A549 (cell line): ENCODE results near the gene MBP. TPM values are rescaled to one million over a fixed set of nuclear protein-coding genes. Genes with fewer than 3 reads are reported as not detected.

ENCODE experiments used
- ATAC-seq, 2 experiments: fragments of 200-7000 bp in 1 of 2; fragments of >200 bp in 1 of 2; cut with Nextera tagmentation in 1 of 2; cut with Tn5 transposase in 1 of 2; 3 replicates each; pipeline versions ENCODE4 v1.8.0 to v1.9.1; 2018 to 2020; ENCODE audit warnings: mild to moderate bottlenecking in 1 of 2, moderate library complexity in 1 of 2
- CTCF ChIA-PET: fragments of 300-600 bp; sonication (Branson Sonifier 250); formaldehyde crosslinking; extraction: SDS; loops from one replicate; lab custom pipeline; 2021; ENCODE audit warnings: antibody characterized with exemption, inconsistent platforms; lab: Yijun Ruan, JAX
- POLR2A ChIA-PET: fragments of 350-600 bp; formaldehyde crosslinking; extraction: SDS; loops from one replicate; lab custom pipeline; 2021; ENCODE audit warnings: antibody characterized with exemption, inconsistent platforms; lab: Yijun Ruan, JAX
- DNase-seq, 2 experiments: peaks; one replicate each; pipeline versions ENCODE4 v3.0.0 to v3.0.0-alpha.2; 2011 to 2016; ENCODE audit warnings: low read depth in 1 of 2, low spot score in 1 of 2
- FAIRE-seq: peaks from 2 replicates; lab custom pipeline; 2011; peaks lifted over from hg19 to GRCh38; lab: Jason Lieb, UNC
- H3K27ac ChIP-seq, 2 experiments: fragments of >200 bp; sonication (Bioruptor Twin); formaldehyde crosslinking; 3 replicates each; pipeline ENCODE4 v1.5.1; 2016 to 2017
- H3K4me1 ChIP-seq: fragments of >200 bp; sonication (Bioruptor Twin); formaldehyde crosslinking; 3 replicates; pipeline ENCODE4 v1.6.1; 2016
- H3K4me2 ChIP-seq: fragments of >200 bp; sonication (Bioruptor Twin); formaldehyde crosslinking; 3 replicates; pipeline ENCODE4 v1.6.1; 2016
- H3K4me3 ChIP-seq: fragments of >200 bp; sonication (Bioruptor Twin); formaldehyde crosslinking; 3 replicates; pipeline ENCODE4 v1.5.1; 2016
- H3K9me3 ChIP-seq: fragments of >200 bp; sonication (Bioruptor Twin); formaldehyde crosslinking; 3 replicates; pipeline ENCODE4 v1.6.1; 2016
- E2F6 ChIP-seq: IDR thresholded peaks from 2 replicates; pipeline ENCODE4 v1.6.1; 2012; ENCODE audit warnings: low read depth, borderline replicate concordance
- EP300 ChIP-seq, 2 experiments: fragments of >200 bp; sonication (Bioruptor Twin); formaldehyde crosslinking; IDR thresholded peaks; 2 replicates in 1 of 2; 3 replicates in 1 of 2; pipeline ENCODE4 v1.6.1; 2016 to 2017
- HOXA7 ChIP-seq: fragments of 250-450 bp; sonication (Bioruptor Pico); IDR thresholded peaks from 2 replicates; pipeline ENCODE4 v1.5.0; 2020; ENCODE audit warnings: mild to moderate bottlenecking, moderate library complexity
- JUN ChIP-seq, 2 experiments: fragments of >200 bp; sonication (Bioruptor Twin); formaldehyde crosslinking; IDR thresholded peaks; 2 replicates in 1 of 2; 3 replicates in 1 of 2; pipeline ENCODE4 v1.6.1; 2016 to 2017
- MAX ChIP-seq: IDR thresholded peaks from 2 replicates; pipeline ENCODE4 v1.6.1; 2012
- MYC ChIP-seq: IDR thresholded peaks from 2 replicates; pipeline ENCODE4 v1.6.1; 2012; ENCODE audit warnings: mild to moderate bottlenecking, inconsistent platforms, low read length, improper control_type of control experiment, borderline replicate concordance
- NFE2L2 ChIP-seq: fragments of 150-350 bp; conservative IDR thresholded peaks from 2 replicates; pipeline ENCODE4 v1.6.1; 2014; ENCODE audit warnings: low read length
- PHF8 ChIP-seq: fragments of 200-600 bp; sonication (generic); IDR thresholded peaks from 2 replicates; pipeline ENCODE4 v1.6.1; 2016; ENCODE audit warnings: low read depth, mild to moderate bottlenecking, antibody characterized with exemption, moderate library complexity, borderline replicate concordance
- POLR2A ChIP-seq: IDR thresholded peaks from 2 replicates; pipeline ENCODE4 v1.6.1; 2012; ENCODE audit warnings: mild to moderate bottlenecking, low read length
- POLR2AphosphoS2 ChIP-seq: conservative IDR thresholded peaks from 2 replicates; pipeline ENCODE4 v1.6.1; 2012; ENCODE audit warnings: low read length, improper control_type of control experiment, inconsistent platforms
- RFX5 ChIP-seq: fragments of 450-650 bp; IDR thresholded peaks from 2 replicates; pipeline ENCODE4 v1.7.1; 2014; ENCODE audit warnings: antibody characterized with exemption, mild to moderate bottlenecking, moderate library complexity
- TFCP2L1 ChIP-seq: fragments of 250-450 bp; sonication (Bioruptor Pico); IDR thresholded peaks from 2 replicates; pipeline ENCODE4 v1.5.0; 2021; ENCODE audit warnings: mild to moderate bottlenecking
- ZNF302 ChIP-seq: fragments of 250-450 bp; sonication (Bioruptor Pico); IDR thresholded peaks from 2 replicates; pipeline ENCODE4 v1.9.0; 2021; ENCODE audit warnings: inconsistent platforms, mild to moderate bottlenecking, moderate library complexity
- ZSCAN20 ChIP-seq: fragments of 250-450 bp; sonication (Bioruptor Pico); IDR thresholded peaks from 2 replicates; pipeline ENCODE4 v1.8.0; 2022; ENCODE audit warnings: mild to moderate bottlenecking, moderate library complexity
- WGBS: methylation state at CpG from one replicate; pipeline ENCODE4 v1.1.6; 2017; ENCODE audit errors: missing lambda C conversion rate; 5-methylcytosine and 5-hydroxymethylcytosine counted together
- polyA plus RNA-seq, 4 experiments: library from polyadenylated mRNA; depleted of rRNA in 3 of 4; stranded (reverse); fragments of >200 nt; fragmentation: RNase III in 1 of 4; extraction: RNeasy Plus Mini Kit Qiagen cat#74134 plus additional on column Dnase treatment in 1 of 4; gene quantifications; 2 replicates in 3 of 4; 3 replicates in 1 of 4; pipeline ENCODE4 v1.2.3, GENCODE V29; 2011 to 2017

MBP gene
- polyA plus RNA-seq, 2 of the 4 experiments (the other 2 are of a cell fraction): 8.6 to 33.1 TPM

- POLR2A ChIA-PET: interaction anchor here (1.0 kb wide), 2 partner anchors 10 to 61 kb away, joined by 3 read pairs; no protein-coding TSS in a partner anchor
- peak overlapping the region; percentile 62 for H3K4me3 ChIP-seq
- CTCF ChIA-PET: interaction anchor here (1.3 kb wide), 1 partner anchor 133 kb away, joined by 6 read pairs; no protein-coding TSS in a partner anchor
- ATAC-seq (no peak), FAIRE-seq (no peak), DNase-seq (no peak)
- TF ChIP-seq HOXA7 (CRISPR knock-in tag): no peak
- TF ChIP-seq RFX5: no peak
- H3K4me1 ChIP-seq: peaks cover 24% of the 10 kb centered on the region
- peak overlapping the region; percentile 80 to 98 for H3K27ac ChIP-seq
- peak overlapping the region; percentile 71 for H3K4me2 ChIP-seq
- H3K9me3 ChIP-seq: no peaks in the 10 kb centered on the region
- WGBS: 92% methylated on average over 22 of the region's 44 CpGs
Measured at GRCh38 chr18:77133051-77133834, 660 bp upstream of the MBP start.

- H3K27ac ChIP-seq: peak overlapping the region; percentile 80 to 98
- DNase-seq (peak in 1 of 2 experiments; percentile 54), ATAC-seq (peak; percentile 75 to 86), FAIRE-seq (no peak)
- TF ChIP-seq PHF8: 0 out of 2 replicates have a peak, but pooled peaks have one; percentile 14
- TF ChIP-seq JUN (IDR thresholded peaks at IDR 0.05): peak; percentile 2 to 49; a peak in 2 of 5 replicates
- peak; percentile 25; the same call in 1 of the 2 replicates for TF ChIP-seq POLR2A
- TF ChIP-seq NFE2L2: no peak
- TF ChIP-seq ZNF302 (CRISPR knock-in tag): no peak
- TF ChIP-seq E2F6: peak; percentile 15; the same call in 1 of the 2 replicates
- WGBS: no CpG with 5 or more reads among the region's 76 CpGs
- peak overlapping the region; percentile 62 for H3K4me3 ChIP-seq
- H3K4me2 ChIP-seq: peak overlapping the region; percentile 71
- H3K9me3 ChIP-seq: no peaks in the 10 kb centered on the region
- peaks cover 35% of the 10 kb centered on the region for H3K4me1 ChIP-seq
- ChIA-PET CTCF (interaction anchor here (1.5 to 2.4 kb wide), 2 partner anchors 10 to 80 kb away, joined by 4 to 7 read pairs; no protein-coding TSS in a partner anchor), POLR2A (interaction anchor here (1.0 to 2.6 kb wide), 3 partner anchors 9 to 60 kb away, joined by 3 to 13 read pairs (median 4); no protein-coding TSS in a partner anchor)
Measured at GRCh38 chr18:77131652-77132368, 773 bp downstream of the MBP start.

GRCh38 chr18:77131100-77131651, 1.4 kb downstream of the MBP start:
- DNase-seq (no peak), ATAC-seq (peak in 1 of 2 experiments; percentile 12; a peak in 2 of 6 replicates), FAIRE-seq (no peak)
- TF ChIP-seq ZSCAN20 (CRISPR knock-in tag) (no peak), TFCP2L1 (CRISPR knock-in tag) (no peak), MYC (no peak), EP300 (IDR thresholded peaks at IDR 0.05) (no peak), POLR2AphosphoS2 (no peak), MAX (no peak)
- H3K4me1 ChIP-seq: peaks cover 41% of the 10 kb centered on the region
- CTCF ChIA-PET: interaction anchor here (1.0 to 2.4 kb wide), 4 partner anchors 9 to 81 kb away, joined by 4 to 7 read pairs (median 6); no protein-coding TSS in a partner anchor
- peak overlapping the region; percentile 80 to 98 for H3K27ac ChIP-seq
- peak overlapping the region; percentile 62 for H3K4me3 ChIP-seq
- 4% methylated on average over 10 of the region's 31 CpGs for whole genome bisulfite sequencing
- H3K9me3 ChIP-seq: no peaks in the 10 kb centered on the region
- POLR2A ChIA-PET: interaction anchor here (1.0 to 2.6 kb wide), 2 partner anchors 29 to 59 kb away, joined by 4 to 13 read pairs; no protein-coding TSS in a partner anchor
- H3K4me2 ChIP-seq: peak overlapping the region; percentile 71
